ENCODE results near the gene SLC25A3.
"Not testable (repeated sequence)": the region's sequence is repeated elsewhere in the genome, so short reads cannot be mapped to it uniquely, and the experiment has no call there.

Gene SLC25A3

GRCh38 chr12:98593351-98594049, at the start of gene SLC25A3:
Gene SLC25A3, plus strand, starts transcription at chr12:98593686. Its CDS starts 293 bp downstream, at chr12:98593979.
- DNase-seq: peak; percentile 60 to 99 (median 95)

GRCh38 chr12:98543701-98544100, 49.8 kb upstream of the SLC25A3 start:
- DNase-seq: no peak

GRCh38 chr12:98544751-98545150, 48.7 kb upstream of the SLC25A3 start:
- no peak for DNase-seq

- no peak for DNase-seq
Measured at GRCh38 chr12:98549371-98550110, 43.9 kb upstream of the SLC25A3 start.

- no peak for DNase-seq
Measured at GRCh38 chr12:98551787-98552186, 41.7 kb upstream of the SLC25A3 start.

- DNase-seq: not testable (repeated sequence)
Measured at GRCh38 chr12:98558097-98558496, 35.4 kb upstream of the SLC25A3 start.

- DNase-seq: peak in 27 of 56 donors; percentile 1 to 71 (median 23)
Measured at GRCh38 chr12:98559666-98560065, 33.8 kb upstream of the SLC25A3 start.

GRCh38 chr12:98561846-98562245, 31.6 kb upstream of the SLC25A3 start:
- DNase-seq: no peak

- DNase-seq: no peak
Measured at GRCh38 chr12:98572010-98572409, 21.5 kb upstream of the SLC25A3 start.

- no peak for DNase-seq
Measured at GRCh38 chr12:98574110-98574509, 19.4 kb upstream of the SLC25A3 start.

GRCh38 chr12:98575013-98575412, 18.5 kb upstream of the SLC25A3 start:
- DNase-seq: no peak

- not testable (repeated sequence) for DNase-seq
Measured at GRCh38 chr12:98576795-98577194, 16.7 kb upstream of the SLC25A3 start.

- no peak for DNase-seq
Measured at GRCh38 chr12:98578392-98578791, 15.1 kb upstream of the SLC25A3 start.

GRCh38 chr12:98578821-98579220, 14.7 kb upstream of the SLC25A3 start:
- no peak for DNase-seq

- no peak for DNase-seq
Measured at GRCh38 chr12:98579347-98579746, 14.1 kb upstream of the SLC25A3 start.

GRCh38 chr12:98579835-98580234, 13.7 kb upstream of the SLC25A3 start:
- no peak for DNase-seq

GRCh38 chr12:98580695-98581094, 12.8 kb upstream of the SLC25A3 start:
- no peak for DNase-seq

GRCh38 chr12:98581101-98581500, 12.4 kb upstream of the SLC25A3 start:
- no peak for DNase-seq

GRCh38 chr12:98582093-98582492, 11.4 kb upstream of the SLC25A3 start:
- no peak for DNase-seq

- DNase-seq: no peak
Measured at GRCh38 chr12:98587084-98587483, 6.4 kb upstream of the SLC25A3 start.

GRCh38 chr12:98591209-98591608, 2.3 kb upstream of the SLC25A3 start:
- DNase-seq: no peak

- DNase-seq: no peak
Measured at GRCh38 chr12:98592825-98593322, 612 bp upstream of the SLC25A3 start.
